Gastrocnemius medialis (tissue), 4 donors: ENCODE measurements around the gene CIB4.

Experiments
- POLR2A ChIP-seq, 2 donors: fragments of 450-650 bp; IDR thresholded peaks; one replicate each; pipeline ENCODE4 v1.6.1; 2017; ENCODE audit warnings: antibody characterized with exemption in 2 of 2, mild to moderate bottlenecking in 2 of 2, moderate library complexity in 2 of 2
- TF ChIP-seq, protein P1 (sequence below), 5 experiments: fragments of 450-650 bp in 3 of 5; fragments of 200-600 bp in 2 of 5; sonication (generic) in 2 of 5; IDR thresholded peaks in 4 of 5; conservative IDR thresholded peaks in 1 of 5; 1 replicate in 4 of 5; 2 replicates in 1 of 5; pipeline ENCODE4 v1.5.1; 2016 to 2019; ENCODE audit warnings: antibody characterized with exemption in 5 of 5, mild to moderate bottlenecking in 3 of 5, moderate library complexity in 3 of 5

DNA sequence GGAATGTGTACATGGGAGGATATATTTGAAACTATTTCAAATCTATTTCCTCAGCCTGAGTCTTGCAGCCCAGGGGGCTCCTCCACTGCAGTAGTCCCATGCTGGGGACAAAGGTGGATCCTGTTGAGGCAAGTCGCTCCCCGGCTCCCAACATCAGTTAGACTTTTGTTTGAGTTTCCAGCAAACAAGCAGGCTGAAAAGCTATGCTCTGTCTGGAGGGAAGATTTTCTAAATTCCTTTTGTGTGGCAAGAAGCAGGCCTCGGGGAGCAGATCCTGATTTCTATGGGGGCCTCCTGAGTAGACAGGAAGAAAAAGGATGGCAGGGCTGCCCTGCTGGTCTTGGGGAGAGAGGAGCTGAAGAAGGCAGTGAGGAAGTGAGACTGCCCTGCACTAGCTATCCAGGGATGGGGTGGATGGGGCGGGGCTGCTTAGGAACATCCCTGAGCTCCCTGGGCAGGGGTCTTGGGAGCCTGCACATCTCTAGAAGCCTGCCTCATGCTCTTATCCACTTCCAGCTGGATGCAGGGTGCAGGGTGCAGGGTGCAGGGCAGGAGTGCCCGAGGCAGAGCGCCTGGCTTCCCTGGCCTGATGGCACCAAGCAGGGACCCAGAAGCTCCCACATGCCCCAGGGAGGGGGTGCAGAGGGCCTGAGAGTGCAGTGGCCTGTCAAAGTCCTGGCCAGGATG, 6.0 kb upstream of the CIB4 start:
- TF ChIP-seq, protein P1, sequence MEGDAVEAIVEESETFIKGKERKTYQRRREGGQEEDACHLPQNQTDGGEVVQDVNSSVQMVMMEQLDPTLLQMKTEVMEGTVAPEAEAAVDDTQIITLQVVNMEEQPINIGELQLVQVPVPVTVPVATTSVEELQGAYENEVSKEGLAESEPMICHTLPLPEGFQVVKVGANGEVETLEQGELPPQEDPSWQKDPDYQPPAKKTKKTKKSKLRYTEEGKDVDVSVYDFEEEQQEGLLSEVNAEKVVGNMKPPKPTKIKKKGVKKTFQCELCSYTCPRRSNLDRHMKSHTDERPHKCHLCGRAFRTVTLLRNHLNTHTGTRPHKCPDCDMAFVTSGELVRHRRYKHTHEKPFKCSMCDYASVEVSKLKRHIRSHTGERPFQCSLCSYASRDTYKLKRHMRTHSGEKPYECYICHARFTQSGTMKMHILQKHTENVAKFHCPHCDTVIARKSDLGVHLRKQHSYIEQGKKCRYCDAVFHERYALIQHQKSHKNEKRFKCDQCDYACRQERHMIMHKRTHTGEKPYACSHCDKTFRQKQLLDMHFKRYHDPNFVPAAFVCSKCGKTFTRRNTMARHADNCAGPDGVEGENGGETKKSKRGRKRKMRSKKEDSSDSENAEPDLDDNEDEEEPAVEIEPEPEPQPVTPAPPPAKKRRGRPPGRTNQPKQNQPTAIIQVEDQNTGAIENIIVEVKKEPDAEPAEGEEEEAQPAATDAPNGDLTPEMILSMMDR (IDR thresholded peaks at IDR 0.05 in 4 of 5, conservative IDR thresholded peaks at IDR 0.05 in 1 of 5): no peak
- TF ChIP-seq POLR2A (IDR thresholded peaks at IDR 0.05): no peak
